Ovary (tissue), 3 donors: ENCODE data around the gene PSMG4.

Source experiments
- EP300 ChIP-seq: sonication (generic); formaldehyde crosslinking; IDR thresholded peaks from one replicate; pipeline ENCODE4 v1.6.1; 2017; ENCODE audit warnings: antibody characterized with exemption
- TF ChIP-seq, protein P1 (sequence below), 3 donors: fragments of 450-650 bp in 2 of 3; fragments of 200-600 bp in 1 of 3; IDR thresholded peaks; one replicate each; pipeline versions ENCODE4 v1.5.1 to v1.8.0; 2016 to 2022; ENCODE audit warnings: antibody characterized with exemption in 3 of 3, mild to moderate bottlenecking in 1 of 3
- donor health status: DM: no; HTN: no; CAD: no.

DNA sequence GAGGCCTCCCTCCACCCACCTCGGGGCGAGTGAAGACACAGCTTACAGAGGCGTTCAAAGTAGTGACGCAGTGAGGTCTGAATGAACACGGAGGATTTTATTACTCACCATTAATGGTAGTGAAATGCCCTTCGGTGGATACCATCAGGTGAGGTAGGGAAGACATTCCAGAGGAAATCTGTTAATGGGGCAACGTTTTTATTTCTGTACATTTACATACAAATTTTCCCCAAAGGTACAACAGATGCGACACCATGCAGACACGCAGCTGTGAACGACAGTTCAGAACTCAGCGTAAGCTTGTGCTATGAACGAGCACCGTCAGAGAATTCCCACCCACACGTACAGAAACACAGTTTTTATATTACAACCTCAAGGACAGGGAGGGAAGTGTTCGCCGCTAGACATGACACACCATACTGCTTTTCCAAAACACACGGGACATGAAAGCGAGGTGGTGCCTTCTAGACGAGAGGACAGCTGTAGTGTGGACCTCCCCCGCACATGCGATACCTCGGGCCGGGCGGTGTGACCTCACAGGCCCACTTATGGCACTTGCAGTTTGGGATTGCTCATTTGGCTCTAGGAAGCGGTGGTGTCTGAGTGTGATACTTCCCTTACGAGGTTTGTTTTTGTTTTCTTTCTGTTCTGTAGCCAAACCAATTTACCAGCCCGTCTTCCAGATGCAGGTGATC is 10.7 kb downstream of the PSMG4 start:
- no peak for TF ChIP-seq EP300
- TF ChIP-seq, protein P1, sequence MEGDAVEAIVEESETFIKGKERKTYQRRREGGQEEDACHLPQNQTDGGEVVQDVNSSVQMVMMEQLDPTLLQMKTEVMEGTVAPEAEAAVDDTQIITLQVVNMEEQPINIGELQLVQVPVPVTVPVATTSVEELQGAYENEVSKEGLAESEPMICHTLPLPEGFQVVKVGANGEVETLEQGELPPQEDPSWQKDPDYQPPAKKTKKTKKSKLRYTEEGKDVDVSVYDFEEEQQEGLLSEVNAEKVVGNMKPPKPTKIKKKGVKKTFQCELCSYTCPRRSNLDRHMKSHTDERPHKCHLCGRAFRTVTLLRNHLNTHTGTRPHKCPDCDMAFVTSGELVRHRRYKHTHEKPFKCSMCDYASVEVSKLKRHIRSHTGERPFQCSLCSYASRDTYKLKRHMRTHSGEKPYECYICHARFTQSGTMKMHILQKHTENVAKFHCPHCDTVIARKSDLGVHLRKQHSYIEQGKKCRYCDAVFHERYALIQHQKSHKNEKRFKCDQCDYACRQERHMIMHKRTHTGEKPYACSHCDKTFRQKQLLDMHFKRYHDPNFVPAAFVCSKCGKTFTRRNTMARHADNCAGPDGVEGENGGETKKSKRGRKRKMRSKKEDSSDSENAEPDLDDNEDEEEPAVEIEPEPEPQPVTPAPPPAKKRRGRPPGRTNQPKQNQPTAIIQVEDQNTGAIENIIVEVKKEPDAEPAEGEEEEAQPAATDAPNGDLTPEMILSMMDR (IDR thresholded peaks at IDR 0.05): no peak
